Mesendoderm (in vitro differentiated cells): ENCODE results near the gene LGALS1.

Source experiments
- DNase-seq: peaks from one replicate; pipeline ENCODE4 v3.0.0; 2013
- H2AK5ac ChIP-seq: 2 replicates; pipeline ENCODE4 v1.6.1; 2013; ENCODE audit warnings: low read length, inconsistent platforms
- H2BK120ac ChIP-seq: 2 replicates; pipeline ENCODE4 v1.6.1; 2013; ENCODE audit warnings: low read depth, mild to moderate bottlenecking, low read length, moderate library complexity, mixed read lengths
- H2BK15ac ChIP-seq: replicated peaks from 2 replicates; pipeline ENCODE4 v1.6.1; 2013; ENCODE audit warnings: low read depth, mild to moderate bottlenecking, moderate library complexity
- H2BK5ac ChIP-seq: 2 replicates; pipeline ENCODE4 v1.6.1; 2013; ENCODE audit warnings: low read length, inconsistent platforms
- H3K18ac ChIP-seq: 2 replicates; pipeline ENCODE4 v1.6.1; 2013; ENCODE audit warnings: mild to moderate bottlenecking, low read length, mixed read lengths
- H3K23ac ChIP-seq: one replicate; pipeline ENCODE4 v1.6.1; 2013; ENCODE audit warnings: low read length
- H3K27ac ChIP-seq: 2 replicates; pipeline ENCODE4 v1.5.1; 2013; ENCODE audit warnings: low read depth, mild to moderate bottlenecking, inconsistent platforms, low read length, moderate library complexity
- H3K27me3 ChIP-seq: 2 replicates; pipeline ENCODE4 v1.6.1; 2013; ENCODE audit warnings: low read length, control low read depth, mild to moderate bottlenecking, inconsistent platforms; ENCODE audit not compliant: insufficient read depth, poor library complexity
- H3K36me3 ChIP-seq: 2 replicates; pipeline ENCODE4 v1.6.1; 2013; ENCODE audit warnings: low read length, inconsistent platforms; ENCODE audit not compliant: control insufficient read depth, insufficient read depth
- H3K4ac ChIP-seq: one replicate; pipeline ENCODE4 v1.6.1; 2013; ENCODE audit warnings: low read depth, mild to moderate bottlenecking, low read length, moderate library complexity
- H3K4me1 ChIP-seq: 2 replicates; pipeline ENCODE4 v1.6.1; 2013; ENCODE audit warnings: low read depth, low read length, inconsistent platforms; ENCODE audit not compliant: control insufficient read depth
- H3K4me2 ChIP-seq: 2 replicates; pipeline ENCODE4 v1.6.1; 2013; ENCODE audit warnings: low read length
- H3K4me3 ChIP-seq: 2 replicates; pipeline ENCODE4 v1.5.1; 2013; ENCODE audit warnings: mild to moderate bottlenecking, low read length
- H3K56ac ChIP-seq: one replicate; pipeline ENCODE4 v1.6.1; 2013; ENCODE audit warnings: low read length
- H3K79me1 ChIP-seq: 2 replicates; pipeline ENCODE4 v1.6.1; 2013; ENCODE audit warnings: low read length, inconsistent platforms
- H3K79me2 ChIP-seq: 2 replicates; pipeline ENCODE4 v1.6.1; 2013; ENCODE audit warnings: mild to moderate bottlenecking, low read length; ENCODE audit not compliant: control insufficient read depth, insufficient read depth
- H3K9ac ChIP-seq: 2 replicates; pipeline ENCODE4 v1.6.1; 2013; ENCODE audit warnings: low read length, inconsistent platforms
- H4K5ac ChIP-seq: one replicate; pipeline ENCODE4 v1.6.1; 2013; ENCODE audit warnings: low read length
- H4K8ac ChIP-seq: one replicate; pipeline ENCODE4 v1.6.1; 2013; ENCODE audit warnings: low read depth, mild to moderate bottlenecking, control low read depth, low read length, moderate library complexity
- WGBS: extraction: QIAGEN DNeasy Blood & Tissue Kit; methylation state at CpG from one replicate; pipeline ENCODE4 v1.1.7; 2013; ENCODE audit warnings: low lambda C conversion rate, missing lambda C conversion rate; ENCODE audit not compliant: insufficient coverage; ENCODE audit errors: extremely low coverage; 5-methylcytosine and 5-hydroxymethylcytosine counted together

LGALS1 gene

DNA sequence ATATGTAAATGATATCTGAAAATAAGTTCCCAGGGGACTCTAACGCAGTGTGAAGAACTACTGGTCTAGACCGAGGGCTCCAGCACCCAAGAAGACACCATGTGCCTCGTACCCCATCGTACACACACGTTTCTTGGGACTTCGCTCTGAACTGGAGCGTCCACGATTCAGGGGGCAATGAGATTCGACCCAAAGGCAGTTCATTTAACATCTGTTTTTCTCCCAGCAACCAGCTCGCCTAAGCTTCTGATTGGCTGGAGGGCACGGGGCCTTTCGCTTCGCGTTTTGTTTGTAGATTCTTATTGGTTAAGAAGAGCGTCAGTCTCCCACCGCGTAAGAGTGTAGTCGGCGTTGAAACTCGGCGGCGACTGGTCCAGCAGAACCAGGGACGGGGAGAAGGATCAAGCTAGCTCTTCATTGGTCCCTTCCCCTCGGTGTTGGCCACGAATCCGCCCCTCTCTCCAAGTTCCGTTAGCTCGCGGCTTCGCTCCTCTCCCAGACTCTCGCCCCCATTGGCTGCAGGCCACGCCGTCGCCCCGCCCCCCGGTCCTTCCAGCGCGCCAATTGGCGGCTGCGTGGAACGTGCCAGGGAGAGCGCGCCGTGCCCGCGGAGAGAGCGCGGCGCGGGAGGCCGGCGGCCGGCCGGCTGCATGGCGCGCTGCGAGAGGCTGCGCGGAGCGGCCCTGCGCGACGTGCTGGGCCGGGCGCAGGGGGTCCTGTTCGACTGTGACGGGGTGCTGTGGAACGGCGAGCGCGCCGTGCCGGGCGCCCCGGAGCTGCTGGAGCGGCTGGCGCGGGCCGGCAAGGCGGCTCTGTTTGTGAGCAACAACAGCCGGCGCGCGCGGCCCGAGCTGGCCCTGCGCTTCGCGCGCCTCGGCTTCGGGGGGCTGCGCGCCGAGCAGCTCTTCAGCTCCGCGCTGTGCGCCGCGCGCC, 17.0 kb upstream of the LGALS1 start, which contains the start of gene PDXP:
TSS of gene PDXP (plus strand) at position 591 of the 933 bp plus-strand sequence. CDS start at position 651, 60 bp downstream.
- H2BK5ac ChIP-seq = no peak within 1 kb of the TSS
- peak within 1 kb of the TSS; percentile 79 for H3K4me3 ChIP-seq
- H4K5ac ChIP-seq = no peak within 1 kb of the TSS
- H3K56ac ChIP-seq = peak within 1 kb of the TSS; percentile 95
- no peak within 1 kb of the TSS for H3K27ac ChIP-seq
- no peak within 1 kb of the TSS for H2AK5ac ChIP-seq
- no peak within 1 kb of the TSS for H2BK120ac ChIP-seq
- no peak within 1 kb of the TSS for H3K18ac ChIP-seq
- no peak within 1 kb of the TSS for H2BK15ac ChIP-seq
- H3K79me1 ChIP-seq = peaks cover 23% of the 10 kb centered on the region
- H3K4me2 ChIP-seq = peak within 1 kb of the TSS; percentile 97
- no peaks in the 10 kb centered on the region for H3K27me3 ChIP-seq
- peaks cover 34% of the 10 kb centered on the region for H3K79me2 ChIP-seq
- H4K8ac ChIP-seq = no peak within 1 kb of the TSS
- no CpG with 5 or more reads among the region's 101 CpGs for WGBS
- peak within 1 kb of the TSS; percentile 94 for H3K23ac ChIP-seq
- H3K4ac ChIP-seq = peak within 1 kb of the TSS; percentile 41
- peaks cover 4% of the 10 kb centered on the region for H3K4me1 ChIP-seq
- no peaks in the 10 kb centered on the region for H3K36me3 ChIP-seq
- H3K9ac ChIP-seq = peak within 1 kb of the TSS; percentile 89
- DNase-seq = peak; percentile 100

DNA sequence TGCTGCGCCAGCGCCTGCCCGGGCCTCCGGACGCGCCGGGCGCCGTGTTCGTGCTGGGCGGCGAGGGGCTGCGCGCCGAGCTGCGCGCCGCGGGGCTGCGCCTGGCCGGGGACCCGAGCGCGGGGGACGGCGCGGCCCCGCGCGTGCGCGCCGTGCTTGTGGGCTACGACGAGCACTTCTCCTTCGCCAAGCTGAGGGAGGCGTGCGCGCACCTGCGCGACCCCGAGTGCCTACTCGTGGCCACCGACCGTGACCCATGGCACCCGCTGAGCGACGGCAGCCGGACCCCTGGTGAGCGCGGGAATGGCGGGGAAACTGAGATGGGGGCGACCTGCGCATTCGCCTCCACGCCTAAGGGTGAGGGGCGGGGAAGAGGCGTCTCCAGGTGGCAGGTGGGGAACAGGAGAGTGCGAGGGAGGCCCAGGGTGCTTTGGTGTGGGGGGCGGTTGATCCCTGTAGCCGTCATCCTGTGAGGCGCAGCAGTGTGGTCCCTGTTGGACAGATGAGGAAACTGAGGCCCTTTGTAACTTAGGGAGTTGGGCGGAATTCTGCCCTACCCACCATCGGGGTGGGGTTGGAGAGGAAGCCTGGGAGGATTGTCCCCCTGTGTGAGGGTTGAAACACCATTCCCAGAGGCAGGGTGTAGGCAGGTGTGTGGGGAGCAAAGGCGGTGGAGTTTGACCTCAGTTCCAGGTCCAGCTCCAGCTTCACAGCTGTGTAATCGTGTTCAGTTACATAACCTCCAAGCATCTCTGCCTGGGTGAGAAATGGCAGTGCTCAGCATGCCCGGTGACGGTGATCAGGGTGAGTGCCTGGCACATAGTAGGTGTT, 16.2 kb upstream of the LGALS1 start:
- Histone ChIP-seq H2BK120ac (no peak overlapping the region), H3K79me2 (peaks cover 36% of the 10 kb centered on the region), H3K18ac (no peak overlapping the region), H2BK15ac (no peak overlapping the region), H3K36me3 (no peaks in the 10 kb centered on the region), H4K5ac (no peak overlapping the region), H3K27ac (no peak overlapping the region), H3K9ac (peak overlapping the region; percentile 89), H3K23ac (peak overlapping the region; percentile 94), H2BK5ac (no peak overlapping the region), H3K4ac (peak overlapping the region; percentile 41), H3K4me1 (peaks cover 4% of the 10 kb centered on the region), H3K4me3 (peak overlapping the region; percentile 79), H3K27me3 (no peaks in the 10 kb centered on the region), H3K56ac (peak overlapping the region; percentile 95), H3K4me2 (peak overlapping the region; percentile 97), H3K79me1 (peaks cover 25% of the 10 kb centered on the region), H2AK5ac (no peak overlapping the region), H4K8ac (no peak overlapping the region)
- no peak for DNase-seq
- WGBS = no CpG with 5 or more reads among the region's 68 CpGs

DNA sequence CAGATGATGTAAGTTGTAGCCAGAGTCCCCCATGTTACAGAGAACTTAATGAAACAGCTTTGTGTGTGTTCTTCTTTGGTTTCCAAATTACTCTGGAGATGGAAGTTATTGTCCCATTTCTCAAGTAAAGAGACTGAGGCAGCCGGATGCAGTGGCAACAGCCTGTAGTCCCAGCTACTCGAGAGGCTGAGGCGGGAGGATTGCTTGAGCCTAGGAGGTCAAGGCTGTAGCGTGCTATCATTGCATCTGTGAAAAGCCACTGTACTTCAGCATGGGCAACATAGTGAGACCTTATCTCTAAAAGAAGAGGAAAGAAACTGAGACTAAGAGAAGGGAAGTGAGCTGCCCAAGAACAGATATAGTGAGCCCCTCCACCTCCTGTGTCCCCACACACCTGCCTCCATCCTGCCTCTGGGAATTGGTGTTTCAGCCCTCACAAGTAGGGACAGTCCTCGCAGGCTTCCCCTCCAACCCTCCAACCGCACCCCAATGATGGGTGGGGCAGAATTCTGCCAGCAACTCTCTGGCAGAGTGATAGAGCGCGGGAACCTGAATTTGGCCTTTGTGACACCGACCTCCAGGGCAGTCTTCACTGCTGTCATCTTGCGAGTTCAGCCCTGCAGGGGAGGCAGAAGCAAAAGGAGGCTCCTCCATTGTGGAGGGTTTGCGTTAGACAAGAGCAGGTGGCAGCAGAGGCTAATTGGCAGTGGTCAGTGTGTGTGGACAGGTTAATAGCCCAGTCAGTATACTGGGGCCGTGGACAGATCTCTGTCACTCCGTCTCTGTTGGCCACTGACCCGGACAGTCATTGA, 15.3 kb upstream of the LGALS1 start:
- no peak overlapping the region for H3K18ac ChIP-seq
- no CpG with 5 or more reads among the region's 14 CpGs for WGBS

DNA sequence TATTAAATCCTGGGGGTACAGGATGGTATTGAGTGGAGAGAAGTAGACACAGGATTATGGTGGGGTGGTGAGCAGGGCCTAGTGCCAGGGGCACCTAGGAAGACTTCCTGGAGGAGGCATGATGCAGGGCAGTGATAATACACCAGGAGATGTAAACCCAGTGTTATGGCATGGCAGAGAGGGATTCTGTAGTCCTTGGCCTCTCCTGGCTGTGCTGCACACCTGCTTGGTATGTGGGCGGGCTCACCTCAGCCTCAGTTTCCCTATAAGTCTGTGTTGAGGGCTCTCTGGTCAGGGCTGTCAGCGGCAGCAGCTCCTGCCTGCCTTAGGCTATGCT, 14.8 kb upstream of the LGALS1 start:
- no peak overlapping the region for H4K8ac ChIP-seq
- H3K27me3 ChIP-seq = no peaks in the 10 kb centered on the region
- H3K36me3 ChIP-seq = no peaks in the 10 kb centered on the region
- H2BK5ac ChIP-seq = no peak overlapping the region
- H3K56ac ChIP-seq = no peak overlapping the region
- no peak overlapping the region for H3K9ac ChIP-seq
- no peak overlapping the region for H3K23ac ChIP-seq
- H3K27ac ChIP-seq = no peak overlapping the region
- no CpG with 5 or more reads among the region's 2 CpGs for WGBS
- peaks cover 4% of the 10 kb centered on the region for H3K4me1 ChIP-seq
- no peak overlapping the region for H4K5ac ChIP-seq
- H3K4me2 ChIP-seq = no peak overlapping the region
- no peak for DNase-seq
- H2AK5ac ChIP-seq = no peak overlapping the region
- H3K4ac ChIP-seq = no peak overlapping the region
- peaks cover 43% of the 10 kb centered on the region for H3K79me2 ChIP-seq
- H2BK120ac ChIP-seq = no peak overlapping the region
- peaks cover 34% of the 10 kb centered on the region for H3K79me1 ChIP-seq
- H2BK15ac ChIP-seq = no peak overlapping the region
- H3K18ac ChIP-seq = no peak overlapping the region
- H3K4me3 ChIP-seq = no peak overlapping the region

More for the DNA sequence above, 15.3 kb upstream of the LGALS1 start:
- peak overlapping the region; percentile 97 for H3K4me2 ChIP-seq
- no peak overlapping the region for H2BK120ac ChIP-seq
- H3K9ac ChIP-seq = peak overlapping the region; percentile 89
- H3K27me3 ChIP-seq = no peaks in the 10 kb centered on the region
- no peak overlapping the region for H2BK15ac ChIP-seq
- H2BK5ac ChIP-seq = no peak overlapping the region
- H4K8ac ChIP-seq = no peak overlapping the region
- no peak overlapping the region for H4K5ac ChIP-seq
- H3K79me2 ChIP-seq = peaks cover 42% of the 10 kb centered on the region
- no peak overlapping the region for H3K27ac ChIP-seq
- no peak overlapping the region for H3K4ac ChIP-seq
- no peak overlapping the region for H3K23ac ChIP-seq
- H3K79me1 ChIP-seq = peaks cover 33% of the 10 kb centered on the region
- peaks cover 4% of the 10 kb centered on the region for H3K4me1 ChIP-seq
- DNase-seq = no peak
- H3K56ac ChIP-seq = peak overlapping the region; percentile 95
- H2AK5ac ChIP-seq = no peak overlapping the region
- no peak overlapping the region for H3K4me3 ChIP-seq
- no peaks in the 10 kb centered on the region for H3K36me3 ChIP-seq

DNA sequence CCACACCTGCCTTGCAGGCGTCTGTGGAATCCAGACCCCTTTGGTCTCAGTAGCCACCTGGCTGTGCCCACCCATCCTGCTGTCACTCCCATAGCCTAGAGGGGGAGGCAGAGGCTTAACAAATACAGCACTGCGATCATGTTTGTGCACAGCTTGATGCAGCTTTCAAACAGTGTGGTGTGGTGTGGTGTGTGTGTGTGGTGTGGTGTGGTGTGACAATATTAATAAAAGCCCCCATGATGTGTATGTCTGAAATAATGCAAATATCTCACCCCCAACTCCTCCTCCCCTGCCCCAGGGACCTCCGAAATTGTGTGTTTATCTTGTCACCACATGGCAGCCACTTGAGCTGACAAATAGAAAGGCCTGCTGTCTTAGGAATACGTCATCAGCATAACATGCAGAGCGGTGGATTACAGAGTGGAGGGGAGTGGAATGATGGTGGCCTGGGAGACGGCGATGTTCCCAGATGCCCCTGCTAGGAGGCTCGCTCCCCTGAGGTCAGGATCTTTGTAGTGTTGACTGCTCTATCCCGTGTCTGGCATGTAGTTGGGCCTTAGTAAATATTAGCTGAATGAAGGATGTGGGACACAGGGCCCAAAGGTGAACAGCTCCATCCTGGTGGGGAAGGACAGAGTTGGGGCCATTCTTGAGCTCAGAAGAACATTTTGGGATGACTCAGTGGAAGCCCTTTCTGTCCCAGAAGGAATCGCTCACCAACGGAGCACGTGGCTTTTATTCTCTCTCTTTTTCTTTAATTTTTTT, 14.1 kb upstream of the LGALS1 start:
- H2BK15ac ChIP-seq = no peak overlapping the region
- H3K9ac ChIP-seq = no peak overlapping the region
- peaks cover 34% of the 10 kb centered on the region for H3K79me1 ChIP-seq
- no peaks in the 10 kb centered on the region for H3K27me3 ChIP-seq
- no peak overlapping the region for H2BK120ac ChIP-seq
- H3K27ac ChIP-seq = no peak overlapping the region
- no CpG with 5 or more reads among the region's 12 CpGs for WGBS
- H2AK5ac ChIP-seq = no peak overlapping the region
- H2BK5ac ChIP-seq = no peak overlapping the region
- H3K4me3 ChIP-seq = no peak overlapping the region
- no peak overlapping the region for H3K18ac ChIP-seq
- no peak overlapping the region for H4K8ac ChIP-seq
- no peak overlapping the region for H4K5ac ChIP-seq
- H3K79me2 ChIP-seq = peaks cover 43% of the 10 kb centered on the region
- no peak overlapping the region for H3K56ac ChIP-seq
- no peak overlapping the region for H3K23ac ChIP-seq
- no peaks in the 10 kb centered on the region for H3K36me3 ChIP-seq
- H3K4me1 ChIP-seq = peaks cover 4% of the 10 kb centered on the region
- peak; percentile 72 for DNase-seq
- no peak overlapping the region for H3K4ac ChIP-seq
- no peak overlapping the region for H3K4me2 ChIP-seq
